Measurements from ENCODE around the gene DOK1. TPM values are rescaled to one million over a fixed set of nuclear protein-coding genes. Genes with fewer than 3 reads are reported as not detected.

The DOK1 gene
- total RNA-seq, 2 donors from 2014 or later, result 20.9 to 26.5 TPM

DNA sequence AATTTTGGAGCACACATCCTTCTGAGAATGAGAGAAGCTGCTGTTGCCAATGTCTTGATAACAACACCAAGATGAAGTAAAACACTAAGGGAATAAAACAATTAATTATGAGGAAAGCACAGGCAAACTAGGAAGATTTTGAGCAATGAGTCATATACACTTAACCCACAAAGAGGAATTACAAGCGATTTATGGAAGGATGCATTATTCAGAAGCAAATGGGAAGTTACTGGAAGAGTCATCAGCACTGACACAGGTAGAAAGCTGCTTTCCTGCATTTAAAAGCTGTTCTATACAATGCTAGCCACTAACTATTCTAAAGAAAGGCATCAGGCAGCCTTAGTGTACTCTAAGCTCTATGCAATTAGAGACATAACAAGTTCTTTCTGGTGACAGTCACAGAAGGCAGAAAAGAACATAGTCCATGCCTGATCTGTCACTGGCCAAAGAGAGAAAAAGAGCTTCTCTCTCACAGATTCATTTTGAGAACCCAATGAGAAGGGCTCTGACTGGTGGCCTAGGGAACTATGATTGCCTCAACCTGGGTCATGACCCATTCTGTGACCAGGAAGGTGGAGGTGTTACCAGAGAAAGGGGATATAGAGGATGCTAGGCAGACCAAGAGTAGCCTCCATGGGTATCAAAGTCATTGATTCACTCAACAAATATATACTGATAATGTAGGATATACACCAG, 48.2 kb downstream of the DOK1 start:
- TF ChIP-seq CTCF (IDR thresholded peaks at IDR 0.05), result no peak
- Histone ChIP-seq H3K4me3 (no peak overlapping the region), H3K4me1 (no peaks in the 10 kb centered on the region), H3K27ac (no peak overlapping the region), H3K36me3 (no peaks in the 10 kb centered on the region), H3K9me3 (no peaks in the 10 kb centered on the region), H3K27me3 (no peaks in the 10 kb centered on the region), H3K9ac (ENCODE audit: low read depth in 2 of 2, low read length in 2 of 2) (no peak overlapping the region)
- intact Hi-C loops (cut with DNase I), result no loop called here
- DNase-seq, result no peak

DNA sequence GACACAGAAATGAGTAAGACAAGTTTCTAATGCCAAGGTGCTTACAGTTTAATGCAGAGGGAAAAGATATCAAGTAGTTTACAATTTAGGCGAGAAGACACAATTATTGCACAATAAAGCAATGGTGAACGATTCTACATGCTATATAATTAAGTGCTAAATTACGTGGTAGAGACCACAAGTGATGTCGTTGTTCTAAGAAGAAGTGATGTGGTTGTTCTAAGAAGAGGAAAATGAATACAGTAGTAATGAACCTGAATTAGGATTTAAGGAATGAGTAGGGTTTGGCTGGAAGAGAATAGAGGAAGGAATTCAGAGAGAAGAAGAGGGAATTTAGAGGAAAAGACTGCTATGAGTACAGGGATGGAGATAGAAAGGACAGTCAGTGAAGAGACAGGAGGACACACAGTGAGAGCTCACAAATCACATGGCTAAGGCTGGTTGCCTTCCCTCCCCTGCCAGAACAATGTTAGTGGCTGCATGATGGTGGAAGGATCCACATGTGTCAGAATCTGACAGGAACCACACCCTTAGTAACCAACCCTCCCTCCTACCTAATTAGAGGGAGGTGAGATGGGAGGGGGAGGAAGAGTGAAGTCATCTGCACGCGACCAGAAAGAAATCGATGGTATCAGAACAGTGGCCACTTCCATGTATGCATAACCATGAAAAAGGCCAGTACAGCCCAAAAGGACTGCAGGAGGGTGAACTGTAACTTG, 48.9 kb downstream of the DOK1 start:
- no peak for TF ChIP-seq CTCF (IDR thresholded peaks at IDR 0.05)
- H3K36me3 ChIP-seq, result no peaks in the 10 kb centered on the region
- H3K9me3 ChIP-seq, result no peaks in the 10 kb centered on the region
- H3K4me3 ChIP-seq, result no peak overlapping the region
- H3K9ac ChIP-seq (ENCODE audit: low read depth in 2 of 2, low read length in 2 of 2), result no peak overlapping the region
- H3K4me1 ChIP-seq, result no peaks in the 10 kb centered on the region
- DNase-seq, result no peak
- no peak overlapping the region for H3K27ac ChIP-seq
- no peaks in the 10 kb centered on the region for H3K27me3 ChIP-seq
- intact Hi-C loops (cut with DNase I), result no loop called here

DNA sequence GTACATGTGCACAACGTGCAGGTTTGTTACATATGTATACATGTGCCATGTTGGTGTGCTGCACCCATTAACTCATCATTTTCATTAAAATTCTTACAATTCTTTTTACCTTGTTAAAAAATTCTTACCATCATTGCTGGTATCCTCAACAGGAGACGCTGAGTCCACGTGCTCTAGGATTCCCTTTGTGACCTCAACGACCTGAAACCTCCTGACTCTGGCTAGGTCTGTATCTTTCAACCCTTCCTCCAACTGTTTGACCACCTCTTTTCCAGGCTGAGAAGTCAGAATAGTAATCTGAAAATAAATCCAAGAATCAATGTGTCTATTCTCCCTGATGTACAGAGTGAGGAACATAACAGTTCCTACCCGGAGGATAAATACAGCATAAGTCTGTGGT, 52.4 kb downstream of the DOK1 start:
- TF ChIP-seq CTCF (IDR thresholded peaks at IDR 0.05), result no peak
- intact Hi-C loops (cut with DNase I), result no loop called here

More for the DNA sequence above, 52.4 kb downstream of the DOK1 start:
- no peak for DNase-seq
- Histone ChIP-seq H3K4me1 (no peaks in the 10 kb centered on the region), H3K27me3 (no peaks in the 10 kb centered on the region), H3K36me3 (no peaks in the 10 kb centered on the region), H3K27ac (no peak overlapping the region), H3K9me3 (no peaks in the 10 kb centered on the region), H3K9ac (ENCODE audit: low read depth in 2 of 2, low read length in 2 of 2) (no peak overlapping the region), H3K4me3 (no peak overlapping the region)

Other genes starting within 250 kb of the DOK1 start
- 1 to 10 TPM in 1 of 2 donors, under 1 TPM in 1; 0.45 to 2.8 TPM for gene SLC4A5, start 211.3 kb upstream of the DOK1 start, total RNA-seq
- 100 to 1,000 TPM; 111 to 114 TPM for gene DCTN1, start 174.4 kb upstream of the DOK1 start, total RNA-seq
- 1 to 10 TPM in 1 of 2 donors, under 1 TPM in 1; 0.62 to 1.1 TPM for gene C2orf81, start 133.1 kb upstream of the DOK1 start, total RNA-seq
- gene WDR54, start 133.0 kb upstream of the DOK1 start, total RNA-seq, result 1 to 10 TPM; 7.5 to 9.0 TPM
- gene RTKN, start 112.8 kb upstream of the DOK1 start, total RNA-seq, result 10 to 100 TPM; 51.4 to 89.9 TPM
- 10 to 100 TPM; 18.2 to 23.9 TPM for gene INO80B, start 99.6 kb upstream of the DOK1 start, total RNA-seq
- gene WBP1, start 96.3 kb upstream of the DOK1 start, total RNA-seq, result 10 to 100 TPM; 47.6 to 48.3 TPM
- gene MOGS, start 89.3 kb upstream of the DOK1 start, total RNA-seq, result 10 to 100 TPM; 42.4 to 86.2 TPM
- 10 to 100 TPM; 64.6 to 90.3 TPM for gene MRPL53, start 82.0 kb upstream of the DOK1 start, total RNA-seq
- gene CCDC142, start 71.7 kb upstream of the DOK1 start, total RNA-seq, result 10 to 100 TPM; 14.5 to 28.3 TPM
- gene TTC31, start 71.6 kb upstream of the DOK1 start, total RNA-seq, result 10 to 100 TPM; 23.3 to 25.2 TPM
- under 1 TPM; 0.50 to 0.99 TPM for gene LBX2, start 55.1 kb upstream of the DOK1 start, total RNA-seq
- 10 to 100 TPM; 16.1 to 19.9 TPM for gene PCGF1, start 47.0 kb upstream of the DOK1 start, total RNA-seq
- under 1 TPM; 0.12 to 0.40 TPM for gene TLX2, start 40.3 kb upstream of the DOK1 start, total RNA-seq
- 10 to 100 TPM; 34.2 to 36.8 TPM for gene DQX1, start 28.5 kb upstream of the DOK1 start, total RNA-seq
- 100 to 1,000 TPM; 107 to 212 TPM for gene AUP1, start 25.0 kb upstream of the DOK1 start, total RNA-seq
- 10 to 100 TPM; 26.3 to 41.5 TPM for gene HTRA2, start 24.8 kb upstream of the DOK1 start, total RNA-seq
- 1 to 10 TPM; 2.9 to 4.7 TPM for gene LOXL3, start 778 bp upstream of the DOK1 start, total RNA-seq
- gene M1AP, start 93.6 kb downstream of the DOK1 start, total RNA-seq, result under 1 TPM in 1 of 2 donors, not detected in 1; 0.35 TPM
- 1 to 10 TPM; 4.4 to 5.5 TPM for gene SEMA4F, start 99.5 kb downstream of the DOK1 start, total RNA-seq